OCI-LY1 (cell line): Measurements from ENCODE around the gene NCS1.

Source experiments
- H2AFZ ChIP-seq: fragments of 200-600 bp; sonication (generic), shearing (Covaris generic); 2 replicates; pipeline ENCODE4 v1.6.0; 2014; ENCODE audit warnings: antibody characterized with exemption, mild to moderate bottlenecking, low read length
- H3F3A ChIP-seq: fragments of 200-600 bp; sonication (generic), shearing (Covaris generic); 2 replicates; pipeline ENCODE4 v1.6.0; 2014; ENCODE audit warnings: mild to moderate bottlenecking, antibody characterized with exemption, low read length, moderate library complexity; ENCODE audit not compliant: insufficient read depth
- H3K27ac ChIP-seq: fragments of 200-600 bp; sonication (generic); 2 replicates; pipeline ENCODE4 v1.5.1; 2014; ENCODE audit warnings: low read length, mixed run types, mild to moderate bottlenecking, low read depth; ENCODE audit not compliant: poor library complexity, severe bottlenecking
- H3K27me3 ChIP-seq: fragments of 200-600 bp; sonication (generic); 2 replicates; pipeline ENCODE4 v1.6.0; 2014; ENCODE audit warnings: antibody characterized with exemption, mild to moderate bottlenecking, low read length, moderate library complexity; ENCODE audit not compliant: insufficient read depth
- H3K36me3 ChIP-seq: fragments of 200-600 bp; sonication (generic); 2 replicates; pipeline ENCODE4 v1.6.1; 2014; ENCODE audit warnings: mild to moderate bottlenecking, antibody characterized with exemption, low read length, moderate library complexity, mixed read lengths; ENCODE audit not compliant: insufficient read depth
- H3K4me1 ChIP-seq: fragments of 200-600 bp; sonication (generic); 2 replicates; pipeline ENCODE4 v1.5.1; 2014; ENCODE audit warnings: mild to moderate bottlenecking, low read length, moderate library complexity; ENCODE audit not compliant: insufficient read depth, severe bottlenecking
- H3K4me2 ChIP-seq: fragments of 200-600 bp; sonication (generic), shearing (Covaris generic); 2 replicates; pipeline ENCODE4 v1.6.1; 2014; ENCODE audit warnings: low read length
- H3K4me3 ChIP-seq: fragments of 200-600 bp; sonication (generic); 2 replicates; pipeline ENCODE4 v1.5.1; 2014; ENCODE audit warnings: low read length, low read depth, mild to moderate bottlenecking, mixed read lengths; ENCODE audit not compliant: poor library complexity, severe bottlenecking
- H3K79me2 ChIP-seq: fragments of 200-600 bp; shearing (Covaris generic); 2 replicates; pipeline ENCODE4 v1.6.1; 2016; ENCODE audit warnings: mixed run types, low read length, mixed read lengths; ENCODE audit not compliant: insufficient read depth
- H3K9ac ChIP-seq: fragments of 200-600 bp; sonication (generic), shearing (Covaris generic); 2 replicates; pipeline ENCODE4 v1.6.1; 2014; ENCODE audit warnings: mild to moderate bottlenecking, low read length, mixed read lengths
- H3K9me2 ChIP-seq: fragments of 200-600 bp; sonication (generic), shearing (Covaris generic); 2 replicates; pipeline ENCODE4 v1.6.1; 2014; ENCODE audit warnings: low read depth, mild to moderate bottlenecking, low read length, mixed read lengths
- H3K9me3 ChIP-seq: fragments of 200-600 bp; shearing (Covaris generic); 2 replicates; pipeline ENCODE4 v1.6.1; 2014; ENCODE audit warnings: low read length, mixed read lengths
- H4K20me1 ChIP-seq: fragments of 200-600 bp; sonication (generic), shearing (Covaris generic); 2 replicates; pipeline ENCODE4 v1.6.0; 2016; ENCODE audit warnings: mild to moderate bottlenecking, low read length; ENCODE audit not compliant: insufficient read depth
- EZH2 ChIP-seq: fragments of 200-600 bp; sonication (generic), shearing (Covaris generic); IDR thresholded peaks from 2 replicates; pipeline ENCODE4 v1.8.0; 2017; ENCODE audit warnings: borderline replicate concordance, mixed run types, mild to moderate bottlenecking, antibody characterized with exemption, low read length, moderate library complexity, mixed read lengths
- TF ChIP-seq, protein P1 (sequence below): fragments of 200-600 bp; sonication (generic), shearing (Covaris generic); IDR thresholded peaks from 2 replicates; pipeline ENCODE4 v1.5.1; 2017; ENCODE audit warnings: mild to moderate bottlenecking, antibody characterized with exemption, low read length, moderate library complexity, mixed read lengths

Gene NCS1

DNA sequence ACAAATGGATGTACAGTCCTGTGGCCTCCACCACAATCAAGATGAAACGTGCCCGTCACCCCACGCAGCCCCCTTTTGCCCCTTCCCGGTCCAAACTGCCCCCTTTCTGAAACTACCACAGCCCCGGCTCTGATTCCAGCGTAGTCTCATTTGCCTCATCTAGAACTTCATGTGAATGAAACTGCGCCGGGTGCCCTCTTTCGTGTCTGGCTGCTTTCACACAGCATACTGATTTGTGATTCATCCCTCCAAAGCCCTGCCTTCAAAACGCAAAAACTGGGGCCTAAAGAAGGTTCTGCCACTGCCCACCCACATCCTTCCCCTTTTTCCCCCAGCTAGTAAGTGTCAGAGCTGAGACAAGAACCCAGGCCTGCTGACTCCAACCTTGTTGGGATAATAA lies 31.5 kb upstream of the NCS1 start:
- no peak overlapping the region for H2AFZ ChIP-seq
- no peak overlapping the region for H3K4me2 ChIP-seq
- no peaks in the 10 kb centered on the region for H3K79me2 ChIP-seq
- TF ChIP-seq, protein P1, sequence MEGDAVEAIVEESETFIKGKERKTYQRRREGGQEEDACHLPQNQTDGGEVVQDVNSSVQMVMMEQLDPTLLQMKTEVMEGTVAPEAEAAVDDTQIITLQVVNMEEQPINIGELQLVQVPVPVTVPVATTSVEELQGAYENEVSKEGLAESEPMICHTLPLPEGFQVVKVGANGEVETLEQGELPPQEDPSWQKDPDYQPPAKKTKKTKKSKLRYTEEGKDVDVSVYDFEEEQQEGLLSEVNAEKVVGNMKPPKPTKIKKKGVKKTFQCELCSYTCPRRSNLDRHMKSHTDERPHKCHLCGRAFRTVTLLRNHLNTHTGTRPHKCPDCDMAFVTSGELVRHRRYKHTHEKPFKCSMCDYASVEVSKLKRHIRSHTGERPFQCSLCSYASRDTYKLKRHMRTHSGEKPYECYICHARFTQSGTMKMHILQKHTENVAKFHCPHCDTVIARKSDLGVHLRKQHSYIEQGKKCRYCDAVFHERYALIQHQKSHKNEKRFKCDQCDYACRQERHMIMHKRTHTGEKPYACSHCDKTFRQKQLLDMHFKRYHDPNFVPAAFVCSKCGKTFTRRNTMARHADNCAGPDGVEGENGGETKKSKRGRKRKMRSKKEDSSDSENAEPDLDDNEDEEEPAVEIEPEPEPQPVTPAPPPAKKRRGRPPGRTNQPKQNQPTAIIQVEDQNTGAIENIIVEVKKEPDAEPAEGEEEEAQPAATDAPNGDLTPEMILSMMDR, result no peak
- TF ChIP-seq EZH2, result no peak
- no peak overlapping the region for H3K4me3 ChIP-seq
- no peaks in the 10 kb centered on the region for H3K9me3 ChIP-seq
- H3K9me2 ChIP-seq, result no peaks in the 10 kb centered on the region
- no peaks in the 10 kb centered on the region for H4K20me1 ChIP-seq
- H3K4me1 ChIP-seq, result peaks cover 10% of the 10 kb centered on the region
- no peaks in the 10 kb centered on the region for H3K36me3 ChIP-seq
- no peaks in the 10 kb centered on the region for H3F3A ChIP-seq
- H3K9ac ChIP-seq, result no peak overlapping the region
- H3K27me3 ChIP-seq, result no peaks in the 10 kb centered on the region
- no peak overlapping the region for H3K27ac ChIP-seq

DNA sequence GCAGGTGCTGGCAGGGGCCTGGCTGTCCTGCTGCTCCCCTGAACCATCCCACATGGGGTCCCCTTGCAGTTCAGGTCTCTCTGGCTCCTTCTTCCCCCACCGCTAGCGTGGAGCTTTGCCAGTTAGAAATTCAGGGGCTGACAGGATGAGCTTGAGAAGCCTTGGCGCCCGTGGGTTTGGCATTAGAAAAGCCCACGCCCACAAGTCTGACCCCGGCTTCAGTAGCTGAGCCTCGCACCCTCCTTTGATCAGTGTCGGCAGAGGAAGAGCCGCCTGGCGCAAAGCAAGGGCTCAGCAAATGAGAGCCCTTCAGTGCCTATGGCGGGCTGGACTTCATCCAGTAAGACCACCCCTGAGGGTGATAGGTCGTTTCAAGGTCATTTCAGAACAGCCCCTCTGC lies 30.1 kb upstream of the NCS1 start:
- no peak for TF ChIP-seq EZH2
- TF ChIP-seq, protein P1, result no peak
- H3K4me3 ChIP-seq, result no peak overlapping the region
- H3K4me1 ChIP-seq, result peaks cover 10% of the 10 kb centered on the region
- H3K9ac ChIP-seq, result no peak overlapping the region
- H3K27ac ChIP-seq, result no peak overlapping the region
- H3K27me3 ChIP-seq, result no peaks in the 10 kb centered on the region
- no peaks in the 10 kb centered on the region for H3F3A ChIP-seq
- H3K4me2 ChIP-seq, result no peak overlapping the region
- no peaks in the 10 kb centered on the region for H3K79me2 ChIP-seq
- H3K36me3 ChIP-seq, result no peaks in the 10 kb centered on the region
- H3K9me3 ChIP-seq, result no peaks in the 10 kb centered on the region
- no peaks in the 10 kb centered on the region for H3K9me2 ChIP-seq
- H2AFZ ChIP-seq, result no peak overlapping the region
- no peaks in the 10 kb centered on the region for H4K20me1 ChIP-seq

DNA sequence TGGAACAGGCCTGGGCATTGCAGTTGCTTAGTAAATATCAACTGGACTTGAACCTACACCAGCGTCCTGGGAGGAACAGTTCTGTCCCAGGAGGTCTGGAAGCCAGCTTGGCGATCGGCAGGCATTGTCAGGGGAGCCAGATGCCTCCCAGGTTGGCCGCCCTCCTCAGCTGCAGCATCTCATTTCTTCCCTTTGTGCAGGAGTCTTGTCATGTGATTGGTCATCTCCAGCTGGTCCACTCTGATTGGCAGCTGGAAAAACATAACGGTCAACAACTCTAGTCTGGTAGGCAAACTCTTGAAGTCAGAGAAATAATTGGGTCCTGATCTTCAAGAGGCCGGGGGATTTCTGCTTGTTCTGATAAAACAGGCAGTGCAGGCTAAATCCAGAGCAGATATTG lies 29.6 kb upstream of the NCS1 start:
- no peaks in the 10 kb centered on the region for H3K79me2 ChIP-seq
- no peaks in the 10 kb centered on the region for H3K36me3 ChIP-seq

More for the DNA sequence above, 29.6 kb upstream of the NCS1 start:
- Histone ChIP-seq H3K4me1 (peaks cover 4% of the 10 kb centered on the region), H3F3A (no peaks in the 10 kb centered on the region), H4K20me1 (no peaks in the 10 kb centered on the region), H3K4me2 (no peak overlapping the region), H3K9ac (no peak overlapping the region), H3K4me3 (no peak overlapping the region), H3K27me3 (no peaks in the 10 kb centered on the region), H3K9me3 (no peaks in the 10 kb centered on the region), H3K27ac (no peak overlapping the region), H3K9me2 (no peaks in the 10 kb centered on the region), H2AFZ (no peak overlapping the region)
- no peak for TF ChIP-seq EZH2
- TF ChIP-seq, protein P1, result no peak
